ENCODE results near the gene RABIF. TPM values are rescaled to one million over a fixed set of nuclear protein-coding genes. Genes with fewer than 3 reads are reported as not detected.
"Not testable (repeated sequence)": the region's sequence is repeated elsewhere in the genome, so short reads cannot be mapped to it uniquely, and the experiment has no call there.

Gene RABIF
- total RNA-seq, 6 experiments from 2014 or later: 2.6 to 6.3 (median 4.5) TPM

DNA sequence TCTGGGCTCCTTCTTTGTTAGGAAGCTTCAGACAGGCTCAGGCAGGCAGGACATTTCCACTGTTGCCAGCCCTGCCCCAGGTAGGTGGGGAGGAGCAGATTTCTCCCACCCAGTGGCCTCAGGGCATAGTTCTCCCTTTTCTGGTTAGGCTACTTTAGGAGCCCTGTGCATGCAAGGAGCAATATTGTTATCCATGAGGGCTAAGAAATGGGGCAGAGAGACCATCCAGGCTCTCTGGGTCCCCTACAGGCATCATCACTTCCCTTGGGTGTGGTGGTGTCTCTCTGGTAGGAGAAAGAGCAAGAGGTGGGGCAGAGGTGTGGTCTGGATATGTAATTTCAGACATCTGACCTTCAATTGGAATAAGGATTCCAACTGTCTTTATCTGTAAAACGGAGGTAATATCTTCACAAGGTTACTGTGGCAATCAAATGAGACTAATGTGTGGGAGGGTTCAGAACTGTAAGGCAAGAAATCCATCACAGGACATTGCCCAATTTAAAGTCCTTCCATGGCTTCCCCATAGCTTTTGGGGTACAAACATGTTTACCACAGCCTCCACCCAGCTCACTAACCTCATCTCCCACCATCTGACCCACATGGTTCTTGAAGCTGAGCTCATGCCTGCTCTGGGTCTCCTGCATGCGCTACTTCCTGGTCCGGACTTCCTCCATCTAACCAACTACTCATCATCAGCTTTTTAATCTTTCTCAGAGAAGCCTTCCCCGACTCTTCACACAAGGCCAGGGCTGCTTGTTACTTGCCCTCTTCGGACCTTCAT, 52.1 kb downstream of the RABIF start:
- WGBS (ENCODE audit: insufficient coverage, low coverage, low lambda C conversion rate, missing lambda C conversion rate): 51% methylated on average over 5 of the region's 5 CpGs
- peak in 1 of 4 donors; percentile 56 for ATAC-seq

DNA sequence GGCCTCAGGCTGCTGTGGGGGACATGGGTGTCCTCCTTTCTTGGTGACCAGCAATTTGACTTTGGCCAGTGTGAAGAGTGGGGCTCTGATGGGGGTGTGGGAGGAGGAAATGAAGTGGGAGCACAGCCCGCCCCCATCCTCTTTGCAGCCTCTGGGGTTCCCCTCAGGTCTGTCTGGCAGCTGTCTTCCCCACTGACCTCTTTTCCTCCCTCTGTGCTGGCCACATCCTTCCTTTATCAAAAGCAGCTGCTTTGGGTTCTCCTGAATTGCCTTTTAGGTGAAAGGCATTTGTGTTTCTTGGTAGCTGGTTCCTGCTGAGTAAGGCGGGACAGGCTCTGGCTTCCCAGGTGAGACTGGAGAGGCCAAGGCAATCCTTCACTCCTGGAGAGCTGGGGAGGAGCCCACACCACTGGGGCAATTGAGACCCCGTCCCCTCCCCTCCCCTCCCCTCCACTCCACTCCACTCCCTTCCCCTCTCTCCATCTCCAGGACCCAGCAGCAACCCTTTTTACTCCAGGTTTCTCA, 53.3 kb downstream of the RABIF start:
- TF ChIP-seq, protein P1, sequence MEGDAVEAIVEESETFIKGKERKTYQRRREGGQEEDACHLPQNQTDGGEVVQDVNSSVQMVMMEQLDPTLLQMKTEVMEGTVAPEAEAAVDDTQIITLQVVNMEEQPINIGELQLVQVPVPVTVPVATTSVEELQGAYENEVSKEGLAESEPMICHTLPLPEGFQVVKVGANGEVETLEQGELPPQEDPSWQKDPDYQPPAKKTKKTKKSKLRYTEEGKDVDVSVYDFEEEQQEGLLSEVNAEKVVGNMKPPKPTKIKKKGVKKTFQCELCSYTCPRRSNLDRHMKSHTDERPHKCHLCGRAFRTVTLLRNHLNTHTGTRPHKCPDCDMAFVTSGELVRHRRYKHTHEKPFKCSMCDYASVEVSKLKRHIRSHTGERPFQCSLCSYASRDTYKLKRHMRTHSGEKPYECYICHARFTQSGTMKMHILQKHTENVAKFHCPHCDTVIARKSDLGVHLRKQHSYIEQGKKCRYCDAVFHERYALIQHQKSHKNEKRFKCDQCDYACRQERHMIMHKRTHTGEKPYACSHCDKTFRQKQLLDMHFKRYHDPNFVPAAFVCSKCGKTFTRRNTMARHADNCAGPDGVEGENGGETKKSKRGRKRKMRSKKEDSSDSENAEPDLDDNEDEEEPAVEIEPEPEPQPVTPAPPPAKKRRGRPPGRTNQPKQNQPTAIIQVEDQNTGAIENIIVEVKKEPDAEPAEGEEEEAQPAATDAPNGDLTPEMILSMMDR (IDR thresholded peaks at IDR 0.05): no peak
- TF ChIP-seq POLR2A (IDR thresholded peaks at IDR 0.05): no peak
- Histone ChIP-seq H3K9me3 (no peaks in the 10 kb centered on the region), H3K27ac (no peak overlapping the region), H3K27me3 (no peaks in the 10 kb centered on the region), H3K36me3 (no peaks in the 10 kb centered on the region), H3K4me3 (no peak overlapping the region), H3K4me1 (no peaks in the 10 kb centered on the region)
- 30% methylated on average over 2 of the region's 3 CpGs for WGBS (ENCODE audit: insufficient coverage, low coverage, low lambda C conversion rate, missing lambda C conversion rate)
- DNase-seq (no peak), ATAC-seq (no peak)
- intact Hi-C loops (cut with DNase I): no loop called here

More for the DNA sequence above, 52.1 kb downstream of the RABIF start:
- intact Hi-C loops (cut with DNase I): no loop called here
- Histone ChIP-seq H3K4me3 (no peak overlapping the region), H3K9me3 (no peaks in the 10 kb centered on the region), H3K36me3 (no peaks in the 10 kb centered on the region), H3K27ac (no peak overlapping the region), H3K4me1 (no peaks in the 10 kb centered on the region), H3K27me3 (no peaks in the 10 kb centered on the region)
- TF ChIP-seq, protein P1 (IDR thresholded peaks at IDR 0.05): no peak
- TF ChIP-seq POLR2A (IDR thresholded peaks at IDR 0.05): no peak
- DNase-seq: no peak

DNA sequence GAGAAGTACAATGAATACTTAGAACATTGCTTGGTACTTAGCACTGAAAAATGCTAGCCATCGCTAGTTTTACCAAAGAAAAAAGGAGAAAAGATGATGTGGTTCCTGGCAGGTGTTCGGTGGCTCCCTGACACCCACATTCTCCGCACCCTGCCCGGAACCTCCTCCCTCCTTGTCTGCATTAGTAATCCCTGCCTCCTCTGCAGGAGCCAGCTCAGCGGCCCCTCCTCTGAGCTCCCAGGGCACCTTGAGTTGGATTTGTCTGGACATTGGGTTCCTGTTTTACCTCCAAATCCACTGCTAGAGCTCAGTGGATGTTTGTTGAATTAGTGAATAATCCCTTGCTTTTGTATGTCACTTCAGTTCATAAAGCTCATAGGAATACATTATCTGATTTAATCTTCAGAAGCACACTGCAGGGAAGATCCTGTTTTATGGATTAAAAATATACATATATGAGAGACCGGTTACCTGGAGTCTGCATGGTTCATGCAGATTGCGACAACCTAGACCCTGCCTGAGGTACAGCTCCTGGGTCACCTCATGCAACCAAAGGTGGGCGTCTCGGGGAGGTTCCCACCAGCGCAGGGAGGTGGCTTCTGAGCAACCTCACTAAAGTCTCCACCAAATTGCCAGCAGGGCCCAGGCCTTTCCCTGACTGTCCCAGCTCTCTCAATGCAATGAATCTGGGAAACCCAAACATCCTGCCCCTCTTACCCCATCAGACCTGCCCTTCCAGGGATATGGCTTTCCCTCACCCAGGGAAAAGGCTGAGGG, 54.0 kb downstream of the RABIF start:
- Histone ChIP-seq H3K27me3 (no peaks in the 10 kb centered on the region), H3K4me3 (no peak overlapping the region), H3K36me3 (no peaks in the 10 kb centered on the region), H3K9me3 (no peaks in the 10 kb centered on the region), H3K4me1 (no peaks in the 10 kb centered on the region), H3K27ac (no peak overlapping the region)
- intact Hi-C loops (cut with DNase I): no loop called here
- no peak for ATAC-seq
- no peak for DNase-seq
- no peak for TF ChIP-seq POLR2A (IDR thresholded peaks at IDR 0.05)
- TF ChIP-seq, protein P1 (IDR thresholded peaks at IDR 0.05): no peak
- WGBS (ENCODE audit: insufficient coverage, low coverage, low lambda C conversion rate, missing lambda C conversion rate): 80% methylated on average over 5 of the region's 10 CpGs

DNA sequence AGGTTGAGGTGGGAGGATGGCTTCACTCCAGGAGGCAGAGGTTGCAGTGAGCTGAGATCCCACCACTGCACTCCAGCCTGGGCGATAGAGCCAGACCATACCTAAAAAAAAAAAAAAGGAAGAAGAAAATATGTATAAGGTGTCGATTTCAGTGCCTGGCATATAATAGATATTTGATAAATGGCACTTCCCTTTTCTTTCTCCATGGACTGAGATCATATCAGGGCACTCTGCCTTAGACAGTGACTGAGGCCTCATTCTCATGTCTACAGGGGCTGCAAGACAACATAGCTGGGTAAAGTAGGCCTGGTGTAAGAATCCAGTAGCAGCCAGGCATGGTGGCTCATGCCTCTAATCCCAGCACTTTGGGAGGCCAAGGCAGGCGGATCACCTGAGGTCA, 57.0 kb downstream of the RABIF start:
- intact Hi-C loops (cut with DNase I): no loop called here
- ATAC-seq: no peak
- no peaks in the 10 kb centered on the region for H3K27me3 ChIP-seq
- WGBS (ENCODE audit: insufficient coverage, low coverage, low lambda C conversion rate, missing lambda C conversion rate): 66% methylated on average over 3 of the region's 3 CpGs
- DNase-seq: no peak
- TF ChIP-seq, protein P1 (IDR thresholded peaks at IDR 0.05): no peak
- TF ChIP-seq POLR2A (IDR thresholded peaks at IDR 0.05): no peak
- H3K36me3 ChIP-seq: no peaks in the 10 kb centered on the region
- H3K27ac ChIP-seq: no peak overlapping the region
- no peaks in the 10 kb centered on the region for H3K9me3 ChIP-seq
- no peaks in the 10 kb centered on the region for H3K4me1 ChIP-seq
- H3K4me3 ChIP-seq: no peak overlapping the region

DNA sequence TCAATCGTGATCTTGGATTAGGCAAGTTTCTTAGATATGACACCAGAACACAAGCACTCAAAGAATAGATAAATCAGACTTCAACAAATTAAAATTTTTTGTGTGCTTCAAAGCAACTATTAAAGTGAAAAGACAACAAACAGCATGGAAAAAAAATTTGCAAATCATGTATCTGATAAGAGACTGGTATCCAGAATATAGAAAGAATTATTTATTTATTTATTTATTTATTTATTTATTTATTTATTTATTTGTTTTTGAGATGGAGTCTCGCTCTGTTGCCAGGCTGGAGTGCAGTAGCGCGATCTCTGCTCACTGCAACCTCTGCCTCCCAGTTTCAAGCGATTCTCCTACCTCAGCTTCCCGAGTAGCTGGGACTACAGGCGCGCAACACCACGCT, 59.7 kb downstream of the RABIF start:
- intact Hi-C loops (cut with DNase I); H3K27me3 ChIP-seq; H3K9me3 ChIP-seq; H3K4me3 ChIP-seq; H3K27ac ChIP-seq; H3K4me1 ChIP-seq; H3K36me3 ChIP-seq; ATAC-seq; DNase-seq: not testable (repeated sequence)
- 87% methylated on average over 7 of the region's 9 CpGs for WGBS (ENCODE audit: insufficient coverage, low coverage, low lambda C conversion rate, missing lambda C conversion rate)
